Ishikawa (cell line): ENCODE measurements around the gene TMEM147.

Source experiments
- CREB1 ChIP-seq: IDR thresholded peaks from 2 replicates; pipeline ENCODE4 v1.6.1; 2012; ENCODE audit warnings: low read depth
- EGR1 ChIP-seq: IDR thresholded peaks from 2 replicates; pipeline ENCODE4 v1.6.1; 2012
- EP300 ChIP-seq: IDR thresholded peaks from 2 replicates; pipeline ENCODE4 v1.6.1; 2012; ENCODE audit warnings: borderline replicate concordance
- FOXM1 ChIP-seq: IDR thresholded peaks from 2 replicates; pipeline ENCODE4 v1.6.1; 2012; ENCODE audit warnings: low read depth, borderline replicate concordance
- RAD21 ChIP-seq: IDR thresholded peaks from 2 replicates; pipeline ENCODE4 v1.6.1; 2012; ENCODE audit warnings: low read depth
- TAF1 ChIP-seq: IDR thresholded peaks from 2 replicates; pipeline ENCODE4 v1.6.1; 2012; ENCODE audit warnings: low read depth, mild to moderate bottlenecking
- TEAD4 ChIP-seq: IDR thresholded peaks from 2 replicates; pipeline ENCODE4 v1.6.1; 2012
- YY1 ChIP-seq: IDR thresholded peaks from 2 replicates; pipeline ENCODE4 v1.6.1; 2012; ENCODE audit warnings: low read depth
- ZBTB7A ChIP-seq: IDR thresholded peaks from 2 replicates; pipeline ENCODE4 v1.6.1; 2012; ENCODE audit warnings: low read depth
- TF ChIP-seq, protein P1 (sequence below): IDR thresholded peaks from 2 replicates; pipeline ENCODE4 v1.6.1; 2012
- TF ChIP-seq, protein P2 (sequence below): IDR thresholded peaks from 2 replicates; pipeline ENCODE4 v1.6.1; 2012; ENCODE audit warnings: low read depth, mild to moderate bottlenecking

GRCh38 chr19:35556846-35557538 lies 11.6 kb downstream of the TMEM147 start:
- TF ChIP-seq TEAD4 = no peak
- TF ChIP-seq EGR1 = no peak
- TF ChIP-seq, protein P1, sequence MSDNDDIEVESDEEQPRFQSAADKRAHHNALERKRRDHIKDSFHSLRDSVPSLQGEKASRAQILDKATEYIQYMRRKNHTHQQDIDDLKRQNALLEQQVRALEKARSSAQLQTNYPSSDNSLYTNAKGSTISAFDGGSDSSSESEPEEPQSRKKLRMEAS = no peak
- no peak for TF ChIP-seq YY1
- no peak for TF ChIP-seq FOXM1
- TF ChIP-seq CREB1 = no peak
- TF ChIP-seq RAD21 = no peak
- TF ChIP-seq TAF1 = no peak
- TF ChIP-seq ZBTB7A = no peak
- TF ChIP-seq, protein P2, sequence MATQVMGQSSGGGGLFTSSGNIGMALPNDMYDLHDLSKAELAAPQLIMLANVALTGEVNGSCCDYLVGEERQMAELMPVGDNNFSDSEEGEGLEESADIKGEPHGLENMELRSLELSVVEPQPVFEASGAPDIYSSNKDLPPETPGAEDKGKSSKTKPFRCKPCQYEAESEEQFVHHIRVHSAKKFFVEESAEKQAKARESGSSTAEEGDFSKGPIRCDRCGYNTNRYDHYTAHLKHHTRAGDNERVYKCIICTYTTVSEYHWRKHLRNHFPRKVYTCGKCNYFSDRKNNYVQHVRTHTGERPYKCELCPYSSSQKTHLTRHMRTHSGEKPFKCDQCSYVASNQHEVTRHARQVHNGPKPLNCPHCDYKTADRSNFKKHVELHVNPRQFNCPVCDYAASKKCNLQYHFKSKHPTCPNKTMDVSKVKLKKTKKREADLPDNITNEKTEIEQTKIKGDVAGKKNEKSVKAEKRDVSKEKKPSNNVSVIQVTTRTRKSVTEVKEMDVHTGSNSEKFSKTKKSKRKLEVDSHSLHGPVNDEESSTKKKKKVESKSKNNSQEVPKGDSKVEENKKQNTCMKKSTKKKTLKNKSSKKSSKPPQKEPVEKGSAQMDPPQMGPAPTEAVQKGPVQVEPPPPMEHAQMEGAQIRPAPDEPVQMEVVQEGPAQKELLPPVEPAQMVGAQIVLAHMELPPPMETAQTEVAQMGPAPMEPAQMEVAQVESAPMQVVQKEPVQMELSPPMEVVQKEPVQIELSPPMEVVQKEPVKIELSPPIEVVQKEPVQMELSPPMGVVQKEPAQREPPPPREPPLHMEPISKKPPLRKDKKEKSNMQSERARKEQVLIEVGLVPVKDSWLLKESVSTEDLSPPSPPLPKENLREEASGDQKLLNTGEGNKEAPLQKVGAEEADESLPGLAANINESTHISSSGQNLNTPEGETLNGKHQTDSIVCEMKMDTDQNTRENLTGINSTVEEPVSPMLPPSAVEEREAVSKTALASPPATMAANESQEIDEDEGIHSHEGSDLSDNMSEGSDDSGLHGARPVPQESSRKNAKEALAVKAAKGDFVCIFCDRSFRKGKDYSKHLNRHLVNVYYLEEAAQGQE = no peak
- no peak for TF ChIP-seq EP300
